Breast epithelium (tissue), 4 donors: Measurements from ENCODE around the gene NDUFA5. TPM values are rescaled to one million over a fixed set of nuclear protein-coding genes. Genes with fewer than 3 reads are reported as not detected.

Source experiments
- DNase-seq, 2 donors: peaks; one replicate each; pipeline ENCODE4 v3.0.0-alpha.2; 2019; ENCODE audit warnings: low spot score in 2 of 2
- H3K27ac ChIP-seq, 2 donors: fragments of 200-600 bp; sonication (generic) in 1 of 2; one replicate each; pipeline ENCODE4 v1.5.1; 2016 to 2019; ENCODE audit warnings: mild to moderate bottlenecking in 1 of 2
- H3K27me3 ChIP-seq, 2 donors: fragments of 200-600 bp; sonication (generic) in 1 of 2; one replicate each; pipeline versions ENCODE4 v1.5.1 to v1.6.0; 2017 to 2019; ENCODE audit warnings: control low read depth in 1 of 2, mild to moderate bottlenecking in 1 of 2
- H3K36me3 ChIP-seq: fragments of 200-600 bp; one replicate; pipeline ENCODE4 v1.5.1; 2019
- H3K4me1 ChIP-seq, 2 donors: fragments of 200-600 bp; sonication (generic); one replicate each; pipeline ENCODE4 v1.5.1; 2016 to 2019; ENCODE audit warnings: control low read depth in 1 of 2
- H3K4me3 ChIP-seq, 3 donors: fragments of 200-600 bp; sonication (generic); 1 replicate in 2 of 3; 2 replicates in 1 of 3; pipeline ENCODE4 v1.5.1; 2016 to 2019; ENCODE audit warnings: mild to moderate bottlenecking in 3 of 3, moderate library complexity in 2 of 3
- H3K9me3 ChIP-seq, 2 donors: fragments of 200-600 bp; sonication (generic) in 1 of 2; one replicate each; pipeline ENCODE4 v1.5.1; 2016 to 2019; ENCODE audit warnings: control low read depth in 1 of 2
- POLR2A ChIP-seq: fragments of 450-650 bp; IDR thresholded peaks from one replicate; pipeline ENCODE4 v1.6.1; 2016; ENCODE audit warnings: antibody characterized with exemption, mild to moderate bottlenecking, moderate library complexity
- POLR2AphosphoS5 ChIP-seq, 3 donors: sonication (generic); formaldehyde crosslinking; IDR thresholded peaks; one replicate each; pipeline ENCODE4 v1.6.1; 2017; ENCODE audit warnings: antibody characterized with exemption in 3 of 3
- intact Hi-C: fragments of 100-400 bp; cut with DNase I; formaldehyde crosslinking; loops from one replicate; pipeline ENCODE4 v1.15.1; 2023; ENCODE audit warnings: low total_unique reads
- total RNA-seq, 3 donors: library from RNA; depleted of rRNA; stranded (reverse); fragments of >200 nt; gene quantifications; one replicate each; pipeline ENCODE4 v1.1.0, GENCODE V29; 2016
- TF ChIP-seq, protein P1 (sequence below), 3 donors: fragments of 450-650 bp; IDR thresholded peaks; one replicate each; pipeline ENCODE4 v1.5.1; 2016 to 2017; ENCODE audit warnings: antibody characterized with exemption in 3 of 3, mild to moderate bottlenecking in 3 of 3, moderate library complexity in 3 of 3

Gene NDUFA5
- total RNA-seq, 3 donors from 2014 or later = 34.9 to 73.3 (median 43.3) TPM

DNA sequence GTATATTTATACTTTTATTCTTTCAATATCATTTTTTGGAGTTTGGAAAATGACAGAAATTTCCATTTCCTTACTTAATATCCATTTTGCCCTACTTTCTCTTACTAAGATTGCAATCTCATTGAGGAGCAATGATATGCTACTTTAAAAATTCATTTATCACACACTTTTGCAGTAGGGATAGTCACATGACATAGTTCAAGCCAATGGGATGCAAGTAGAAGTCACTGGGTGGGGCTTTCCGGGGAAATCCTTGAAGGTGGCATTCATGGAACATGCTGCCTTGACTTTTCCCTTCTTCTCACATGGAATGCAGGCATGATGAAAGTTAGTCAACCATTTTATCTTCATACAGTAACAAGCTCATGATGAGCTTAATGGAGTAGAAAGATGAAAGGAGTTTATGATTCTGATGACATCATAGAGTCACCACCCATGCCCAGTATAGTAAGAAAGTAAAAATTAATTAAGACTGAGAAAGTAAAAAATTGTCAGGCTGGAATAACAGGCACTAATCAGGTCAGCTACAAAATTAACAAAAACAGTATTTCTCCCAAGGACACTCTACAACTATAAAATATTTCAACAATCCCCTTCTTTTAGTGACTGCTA lies 56.6 kb downstream of the NDUFA5 start:
- no peaks in the 10 kb centered on the region for H3K4me1 ChIP-seq
- intact Hi-C loops = no loop called here
- H3K27me3 ChIP-seq = no peaks in the 10 kb centered on the region
- H3K27ac ChIP-seq = no peak overlapping the region
- no peak overlapping the region for H3K4me3 ChIP-seq
- no peak for DNase-seq
- H3K9me3 ChIP-seq = peaks cover 0 to 7% of the 10 kb centered on the region in 2 donors
- H3K36me3 ChIP-seq = no peaks in the 10 kb centered on the region
- TF ChIP-seq POLR2AphosphoS5 (IDR thresholded peaks at IDR 0.05) (no peak), POLR2A (no peak)
- TF ChIP-seq, protein P1, sequence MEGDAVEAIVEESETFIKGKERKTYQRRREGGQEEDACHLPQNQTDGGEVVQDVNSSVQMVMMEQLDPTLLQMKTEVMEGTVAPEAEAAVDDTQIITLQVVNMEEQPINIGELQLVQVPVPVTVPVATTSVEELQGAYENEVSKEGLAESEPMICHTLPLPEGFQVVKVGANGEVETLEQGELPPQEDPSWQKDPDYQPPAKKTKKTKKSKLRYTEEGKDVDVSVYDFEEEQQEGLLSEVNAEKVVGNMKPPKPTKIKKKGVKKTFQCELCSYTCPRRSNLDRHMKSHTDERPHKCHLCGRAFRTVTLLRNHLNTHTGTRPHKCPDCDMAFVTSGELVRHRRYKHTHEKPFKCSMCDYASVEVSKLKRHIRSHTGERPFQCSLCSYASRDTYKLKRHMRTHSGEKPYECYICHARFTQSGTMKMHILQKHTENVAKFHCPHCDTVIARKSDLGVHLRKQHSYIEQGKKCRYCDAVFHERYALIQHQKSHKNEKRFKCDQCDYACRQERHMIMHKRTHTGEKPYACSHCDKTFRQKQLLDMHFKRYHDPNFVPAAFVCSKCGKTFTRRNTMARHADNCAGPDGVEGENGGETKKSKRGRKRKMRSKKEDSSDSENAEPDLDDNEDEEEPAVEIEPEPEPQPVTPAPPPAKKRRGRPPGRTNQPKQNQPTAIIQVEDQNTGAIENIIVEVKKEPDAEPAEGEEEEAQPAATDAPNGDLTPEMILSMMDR (IDR thresholded peaks at IDR 0.05) = no peak

DNA sequence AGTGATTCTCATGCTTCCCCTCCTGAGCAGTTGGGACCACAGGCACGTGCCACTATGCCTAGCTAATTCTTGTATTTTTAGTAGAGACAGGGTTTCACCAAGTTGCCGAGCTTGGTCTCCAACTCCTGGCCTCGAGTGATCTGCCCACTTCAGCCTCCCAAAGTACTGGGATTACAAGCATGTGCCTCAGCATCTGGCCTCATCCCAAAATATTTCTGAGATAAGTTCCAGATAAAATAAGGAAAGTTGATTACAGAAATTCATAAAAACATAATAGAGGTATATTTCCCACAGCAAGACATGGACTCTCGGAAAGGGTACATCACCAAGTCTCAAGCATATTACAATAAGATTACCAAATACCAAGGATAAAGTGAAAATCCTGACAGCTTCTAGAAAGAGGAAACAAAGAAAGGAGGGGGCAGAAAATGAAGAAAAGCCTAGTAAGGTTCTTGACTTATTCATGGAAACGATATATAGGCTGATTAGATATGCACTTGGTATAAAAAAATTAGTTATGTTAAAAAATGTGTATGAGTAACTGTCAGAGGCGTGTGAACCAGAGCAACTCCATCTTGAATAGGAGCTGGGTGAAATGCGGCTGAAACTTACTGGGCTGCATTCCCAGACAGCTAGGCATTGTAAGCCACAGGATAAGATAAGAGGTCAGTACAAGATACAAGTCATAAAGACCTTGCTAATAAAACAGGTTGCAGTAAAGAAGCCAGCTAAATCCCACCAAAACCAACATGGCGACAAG lies 58.2 kb downstream of the NDUFA5 start:
- Histone ChIP-seq H3K4me3 (no peak overlapping the region), H3K4me1 (no peaks in the 10 kb centered on the region), H3K27me3 (no peaks in the 10 kb centered on the region), H3K36me3 (no peaks in the 10 kb centered on the region), H3K9me3 (no peaks in the 10 kb centered on the region), H3K27ac (no peak overlapping the region)
- intact Hi-C loops = no loop called here
- TF ChIP-seq POLR2AphosphoS5 (IDR thresholded peaks at IDR 0.05) = no peak
- TF ChIP-seq, protein P1 (IDR thresholded peaks at IDR 0.05) = no peak
- no peak for DNase-seq

GRCh38 chr7:123498601-123499000 lies 59.0 kb downstream of the NDUFA5 start:
- H3K36me3 ChIP-seq = no peaks in the 10 kb centered on the region

DNA sequence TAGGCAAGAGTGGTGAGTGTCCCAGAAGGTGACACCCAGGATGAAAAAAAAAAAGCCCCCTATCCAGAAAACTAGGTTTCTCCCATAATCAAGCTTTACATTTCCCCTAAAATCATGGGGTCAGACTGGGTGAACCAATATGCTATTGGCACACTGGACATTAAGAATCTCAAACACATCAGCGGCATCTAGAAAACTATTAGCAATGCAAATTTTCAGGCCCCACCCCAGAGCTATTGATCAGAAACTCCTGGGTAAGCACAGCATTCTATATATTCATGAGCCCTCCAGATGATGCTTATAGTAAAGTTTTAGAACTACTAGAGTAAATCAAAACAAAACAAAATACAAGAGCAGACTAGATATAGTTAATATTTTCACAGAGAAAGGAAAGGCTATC lies 59.6 kb downstream of the NDUFA5 start:
- H3K9me3 ChIP-seq = no peaks in the 10 kb centered on the region
- H3K36me3 ChIP-seq = no peaks in the 10 kb centered on the region
- H3K4me3 ChIP-seq = no peak overlapping the region
- no peak for DNase-seq
- no peak for TF ChIP-seq POLR2AphosphoS5 (IDR thresholded peaks at IDR 0.05)
- TF ChIP-seq, protein P1 (IDR thresholded peaks at IDR 0.05) = no peak
- TF ChIP-seq POLR2A = no peak
- no peaks in the 10 kb centered on the region for H3K27me3 ChIP-seq
- H3K27ac ChIP-seq = no peak overlapping the region
- intact Hi-C loops = no loop called here
- H3K4me1 ChIP-seq = no peaks in the 10 kb centered on the region

More at GRCh38 chr7:123498601-123499000, 59.0 kb downstream of the NDUFA5 start:
- DNase-seq = no peak
- no peak overlapping the region for H3K27ac ChIP-seq
- no peaks in the 10 kb centered on the region for H3K4me1 ChIP-seq
- TF ChIP-seq, protein P1 (IDR thresholded peaks at IDR 0.05) = no peak
- TF ChIP-seq POLR2A (no peak), POLR2AphosphoS5 (IDR thresholded peaks at IDR 0.05) (no peak)
- no peaks in the 10 kb centered on the region for H3K27me3 ChIP-seq
- H3K4me3 ChIP-seq = no peak overlapping the region
- intact Hi-C loops = no loop called here
- H3K9me3 ChIP-seq = no peaks in the 10 kb centered on the region

DNA sequence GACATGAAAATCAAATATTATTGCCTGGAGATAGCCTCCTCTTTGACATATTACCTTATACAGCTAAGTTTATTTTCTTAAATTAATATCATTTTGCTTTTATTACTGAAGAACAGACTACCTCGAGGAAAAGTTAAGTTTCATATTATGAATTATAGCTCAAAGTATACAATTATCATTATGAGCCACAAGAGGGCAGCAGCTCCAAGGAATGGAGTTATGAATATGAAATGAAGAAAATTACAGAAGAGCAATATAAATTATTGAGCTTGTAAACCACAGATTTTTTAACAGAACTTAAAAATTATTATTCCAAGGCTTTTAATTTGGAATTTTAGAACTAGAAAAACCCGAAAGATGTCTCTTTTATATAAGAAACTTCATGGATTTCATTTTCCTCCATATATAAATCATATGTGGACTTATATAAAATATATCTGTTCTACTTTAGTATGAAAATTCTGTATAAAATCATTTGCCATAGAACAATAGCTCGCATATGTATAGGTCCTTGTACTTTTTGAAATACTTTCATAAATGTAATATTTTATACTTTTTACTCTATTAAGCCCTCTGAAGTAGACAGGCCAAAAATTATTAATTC lies 63.3 kb downstream of the NDUFA5 start:
- Histone ChIP-seq H3K36me3 (no peaks in the 10 kb centered on the region), H3K4me3 (no peak overlapping the region), H3K27ac (no peak overlapping the region), H3K4me1 (no peaks in the 10 kb centered on the region), H3K27me3 (no peaks in the 10 kb centered on the region), H3K9me3 (no peaks in the 10 kb centered on the region)
- TF ChIP-seq POLR2AphosphoS5 (IDR thresholded peaks at IDR 0.05) (no peak), POLR2A (no peak)
- TF ChIP-seq, protein P1 (IDR thresholded peaks at IDR 0.05) = peak; percentile 37 to 67 (median 57)
- no peak for DNase-seq
- intact Hi-C loops = no loop called here
